Measurements from ENCODE around the gene SPSB2.

Gene SPSB2

DNA sequence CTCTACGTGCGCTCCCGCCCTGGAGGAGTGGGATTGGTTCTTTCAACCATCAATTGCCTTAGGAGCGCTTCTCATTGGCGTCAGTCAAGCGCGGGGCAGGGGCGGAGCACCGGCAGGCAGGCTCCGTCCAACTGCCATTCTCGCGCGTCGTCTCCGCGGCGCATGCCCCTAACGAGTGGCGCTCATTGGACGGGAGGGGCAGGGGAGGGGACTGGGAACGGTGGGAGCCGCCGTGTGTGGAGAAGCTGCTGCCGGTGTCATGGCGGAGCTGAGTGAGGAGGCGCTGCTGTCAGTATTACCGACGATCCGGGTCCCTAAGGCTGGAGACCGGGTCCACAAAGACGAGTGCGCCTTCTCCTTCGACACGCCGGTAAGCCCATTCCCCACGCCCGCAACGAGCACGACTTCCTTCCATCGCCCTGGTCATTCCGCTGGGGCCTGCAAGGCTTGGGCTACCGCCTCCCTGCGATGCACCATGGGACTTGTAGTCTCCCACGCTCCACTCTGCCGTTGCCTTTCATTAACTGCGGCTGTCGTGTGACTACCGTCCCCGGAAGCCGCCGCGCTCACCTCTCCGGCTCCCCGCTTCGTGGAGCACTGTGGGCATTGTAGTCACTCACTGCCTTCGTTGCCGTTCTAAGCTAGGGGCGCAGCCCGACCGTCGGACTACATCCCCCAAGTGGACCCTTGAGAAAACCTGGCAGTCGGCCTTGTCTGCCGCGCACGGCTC is 21.0 kb downstream of the SPSB2 start, which contains the start of gene USP5:
Gene USP5 (plus strand): TSS at position 230 of the 730 bp plus-strand sequence. CDS start 30 bp downstream, at position 260.
- peak; percentile 97 for DNase-seq (ENCODE audit: low read depth)

DNA sequence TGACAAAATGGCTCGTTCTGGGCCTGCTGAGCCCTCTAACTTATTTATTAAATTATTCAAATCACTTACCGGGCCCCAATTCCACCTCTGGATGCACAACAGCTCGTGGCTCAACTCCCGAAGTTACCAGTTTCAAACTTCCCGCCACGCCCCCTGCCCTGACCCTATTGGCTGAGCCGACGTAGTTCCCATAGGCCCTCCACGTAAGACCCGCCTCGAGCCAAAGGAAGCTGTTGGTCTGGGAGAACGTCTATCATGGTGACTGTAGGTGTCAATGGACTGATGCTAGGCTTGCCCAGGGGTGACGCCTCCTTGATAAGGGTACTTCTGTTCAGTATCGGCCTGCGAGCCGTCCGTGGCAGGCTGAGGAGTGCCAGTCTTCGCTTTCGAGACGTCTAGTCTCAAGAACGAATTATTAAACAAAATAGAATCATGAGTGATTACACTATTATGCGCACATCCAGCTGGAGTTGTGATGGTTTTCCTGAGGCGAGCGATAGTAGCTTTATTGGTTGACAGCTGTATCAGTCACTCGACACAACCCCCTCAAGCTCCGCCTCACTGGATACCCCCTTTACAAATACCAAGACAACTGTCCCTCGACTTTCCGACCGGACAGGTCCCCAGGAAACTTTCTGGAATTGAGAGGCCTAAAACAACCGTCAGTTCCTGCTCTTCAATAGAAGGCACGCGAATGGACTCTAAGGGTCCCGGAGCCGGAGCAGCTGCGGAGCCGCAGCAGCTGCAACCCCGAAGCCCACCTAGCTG is 21.8 kb downstream of the SPSB2 start, which contains the start of gene CDCA3:
Gene CDCA3 (minus strand): TSS at position 134 of the 768 bp plus-strand sequence. CDS start 334 bp downstream, outside the sequence.
- peak; percentile 85 for DNase-seq (ENCODE audit: low read depth)

DNA sequence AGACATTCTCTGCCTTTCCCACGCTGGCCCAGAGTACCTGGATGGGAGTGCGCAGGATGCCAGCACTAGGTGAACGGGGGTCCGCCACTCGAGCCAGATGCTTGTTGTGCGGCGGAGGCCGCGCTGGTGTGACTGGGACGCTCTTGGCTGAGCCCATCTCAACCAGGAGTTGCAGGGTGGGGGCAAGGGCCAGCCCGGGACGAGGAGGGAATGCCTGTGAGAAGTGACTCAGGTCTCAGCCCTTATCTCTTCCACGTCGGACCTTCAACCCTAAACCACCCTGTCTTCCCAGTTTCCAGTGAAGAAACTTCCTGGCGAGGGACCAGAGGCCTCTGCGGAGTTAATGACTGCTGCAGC is 22.3 kb downstream of the SPSB2 start:
- DNase-seq (ENCODE audit: low read depth): no peak

GRCh38 chr12:6849976-6850560 is 23.0 kb downstream of the SPSB2 start:
- DNase-seq (ENCODE audit: low read depth): no peak

- no peak for DNase-seq (ENCODE audit: low read depth)
Measured at GRCh38 chr12:6849427-6849826, 23.7 kb downstream of the SPSB2 start.

DNA sequence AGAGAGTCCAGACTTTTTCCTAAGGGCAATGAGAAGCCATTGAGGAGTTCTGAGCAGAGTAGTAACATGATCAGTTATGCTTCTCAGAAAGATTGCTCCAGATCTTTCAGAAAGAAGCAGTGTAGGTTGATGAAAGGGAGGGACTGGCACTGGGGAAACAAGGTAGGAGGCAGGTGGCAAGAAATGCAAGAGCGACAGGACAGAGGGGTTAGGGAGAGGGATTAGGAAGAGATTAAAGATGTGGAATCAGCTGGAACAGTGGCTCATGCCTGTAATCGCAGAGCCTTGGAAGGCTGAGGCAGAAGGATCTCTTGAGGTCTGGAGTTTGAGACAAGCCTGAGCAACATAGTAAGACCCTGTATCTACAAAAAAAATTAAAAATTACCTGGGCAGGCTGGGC is 25.4 kb downstream of the SPSB2 start:
- no peak for DNase-seq (ENCODE audit: low read depth)

GRCh38 chr12:6846316-6846869 is 26.7 kb downstream of the SPSB2 start:
- no peak for DNase-seq (ENCODE audit: low read depth)

- no peak for DNase-seq (ENCODE audit: low read depth)
Measured at GRCh38 chr12:6845395-6845794, 27.7 kb downstream of the SPSB2 start.

- DNase-seq (ENCODE audit: low read depth): no peak
Measured at GRCh38 chr12:6843118-6843902, 29.8 kb downstream of the SPSB2 start.

- DNase-seq (ENCODE audit: low read depth): no peak
Measured at GRCh38 chr12:6842075-6842474, 31.0 kb downstream of the SPSB2 start.

- DNase-seq (ENCODE audit: low read depth): no peak
Measured at GRCh38 chr12:6840761-6841515, 32.2 kb downstream of the SPSB2 start, which contains the start of gene GNB3. Gene GNB3 (plus strand): TSS chr12:6840925. CDS start chr12:6841288, 363 bp downstream.

- DNase-seq (ENCODE audit: low read depth): no peak
Measured at GRCh38 chr12:6840330-6840729, 32.8 kb downstream of the SPSB2 start.

GRCh38 chr12:6839482-6840201 is 33.5 kb downstream of the SPSB2 start:
- no peak for DNase-seq (ENCODE audit: low read depth)

GRCh38 chr12:6838854-6839253 is 34.2 kb downstream of the SPSB2 start:
- DNase-seq (ENCODE audit: low read depth): no peak

DNA sequence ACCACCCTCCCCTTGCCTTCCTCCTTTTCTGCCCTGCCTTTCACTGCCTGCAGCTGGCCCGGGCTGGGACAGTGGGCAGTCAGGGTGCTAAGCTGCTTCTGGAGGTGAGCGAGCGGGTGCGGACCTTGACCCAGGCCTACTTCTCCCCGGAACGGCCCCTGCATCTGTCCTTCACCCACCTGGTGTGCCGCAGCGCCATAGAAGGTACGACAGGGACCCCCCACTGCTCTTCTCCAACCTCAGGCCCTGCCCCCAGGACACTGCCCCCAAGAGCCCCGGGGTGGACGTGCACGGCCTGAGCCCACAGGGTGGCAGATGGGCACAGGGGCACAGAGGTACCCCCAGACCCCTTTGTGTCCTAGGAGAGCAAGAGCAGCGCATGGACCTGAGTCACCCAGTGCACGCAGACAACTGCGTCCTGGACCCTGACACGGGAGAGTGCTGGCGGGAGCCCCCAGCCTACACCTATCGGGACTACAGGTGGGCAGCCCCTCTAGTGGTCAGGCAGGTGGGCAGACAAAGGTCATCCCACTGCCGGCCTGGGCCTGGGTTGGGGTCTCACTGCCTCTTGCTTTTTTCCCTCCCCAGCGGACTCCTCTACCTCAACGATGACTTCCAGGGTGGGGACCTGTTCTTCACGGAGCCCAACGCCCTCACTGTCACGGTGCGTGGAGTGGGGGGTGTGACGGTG is 35.6 kb downstream of the SPSB2 start:
- no peak for DNase-seq (ENCODE audit: low read depth)

DNA sequence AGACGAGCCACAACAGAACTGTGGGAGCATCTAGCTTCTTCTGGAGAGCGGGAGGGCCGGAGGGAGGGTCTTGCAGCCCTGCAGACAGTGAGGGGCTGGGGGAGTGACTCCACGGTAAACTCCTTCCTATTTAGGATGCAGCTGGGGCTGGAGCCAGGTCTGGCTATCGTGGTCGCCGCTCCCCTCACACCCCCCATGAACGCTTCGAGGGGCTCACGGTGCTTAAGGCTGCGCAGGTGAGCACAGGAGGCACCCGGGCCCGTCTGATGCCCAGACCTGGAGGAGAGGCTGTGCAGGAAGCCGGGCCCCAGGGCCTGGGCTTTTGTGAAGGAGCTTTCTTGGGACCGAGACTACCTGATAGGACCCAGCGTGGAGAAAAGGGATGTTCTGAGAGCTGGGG is 36.3 kb downstream of the SPSB2 start:
- DNase-seq (ENCODE audit: low read depth): no peak

DNA sequence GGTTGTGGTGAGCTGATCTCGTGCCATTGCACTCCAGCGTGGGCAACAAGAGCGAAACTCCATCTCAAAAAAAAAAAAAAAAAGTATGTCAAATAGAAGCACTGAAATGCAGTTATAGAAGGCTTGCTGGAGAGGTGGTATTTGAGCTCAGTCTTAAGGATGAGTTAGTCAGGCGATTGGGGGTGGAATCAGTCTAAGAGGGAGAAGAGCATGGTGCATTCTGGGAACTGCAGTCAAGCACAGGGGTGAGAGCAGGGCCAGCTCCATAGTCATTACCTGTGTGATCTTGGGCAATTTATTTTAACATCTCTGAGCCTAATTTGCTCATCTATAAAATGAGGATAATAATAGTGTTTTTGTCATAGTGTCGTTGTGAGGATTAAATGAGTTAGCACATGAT is 38.2 kb downstream of the SPSB2 start:
- no peak for DNase-seq (ENCODE audit: low read depth)

DNA sequence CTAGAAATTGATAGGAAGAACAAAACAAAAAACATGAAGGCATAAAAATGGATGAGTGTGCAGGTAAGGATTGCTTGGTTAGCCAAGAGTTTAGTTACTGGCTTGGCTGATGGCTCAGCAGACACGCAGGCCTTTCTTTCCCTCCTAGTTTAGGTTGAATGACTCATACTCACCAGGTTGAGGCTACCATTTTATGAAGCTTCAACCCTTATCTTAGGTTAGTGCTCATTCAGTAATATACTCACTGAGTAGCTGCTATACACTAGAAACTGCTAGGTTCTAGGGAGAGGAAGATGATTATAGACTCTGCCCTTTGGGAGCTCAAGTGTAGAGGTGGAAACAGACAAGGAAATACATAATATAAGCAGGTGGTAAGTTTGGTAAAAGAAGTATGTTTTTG is 38.8 kb downstream of the SPSB2 start:
- DNase-seq (ENCODE audit: low read depth): no peak

DNA sequence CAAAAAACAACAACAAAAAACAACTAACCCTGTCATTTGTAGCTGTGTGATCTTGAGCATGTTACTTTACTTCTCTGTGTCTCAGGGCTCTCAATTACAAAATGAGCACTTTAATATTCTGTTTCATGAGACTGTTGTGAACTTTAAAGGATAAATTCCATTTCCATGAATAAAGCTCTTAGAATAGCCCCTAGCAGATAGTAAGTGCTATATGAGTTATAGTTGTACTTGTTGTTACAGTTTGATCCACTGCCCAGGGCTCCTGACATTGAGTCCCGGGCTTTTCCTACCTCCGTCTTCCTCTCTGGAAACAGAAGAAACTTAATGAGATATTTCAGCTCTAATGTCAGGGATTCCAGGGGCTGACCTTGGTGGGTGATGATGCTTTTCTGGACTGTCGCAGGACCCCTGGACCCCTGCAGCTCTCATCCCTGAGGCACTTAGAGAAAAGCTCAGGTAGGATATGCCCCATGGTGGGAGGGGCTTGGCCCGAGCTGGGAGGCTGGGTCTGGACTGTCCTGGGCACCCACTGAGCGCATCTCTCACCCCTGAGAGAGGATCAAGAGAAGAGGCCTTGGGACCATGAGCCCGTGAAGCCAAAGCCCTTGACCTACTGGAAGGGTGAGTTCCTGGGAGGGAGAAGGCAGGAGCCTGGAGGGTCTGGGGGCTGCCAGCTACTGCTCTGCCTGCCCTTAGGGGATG is 39.8 kb downstream of the SPSB2 start:
- DNase-seq (ENCODE audit: low read depth): no peak
